H1 (cell line): Measurements from ENCODE around the gene ZSWIM4. TPM values are rescaled to one million over a fixed set of nuclear protein-coding genes. Genes with fewer than 3 reads are reported as not detected.

Experiments used
- ATF2 ChIP-seq: IDR thresholded peaks from 2 replicates; pipeline ENCODE4 v1.6.1; 2012; ENCODE audit warnings: low read length, inconsistent platforms
- CBX8 ChIP-seq: fragments of 300-800, 300-1000 bp; sonication (generic); IDR thresholded peaks from 2 replicates; pipeline ENCODE4 v1.7.1; 2016; ENCODE audit warnings: low read depth, low read length, borderline replicate concordance
- NANOG ChIP-seq: IDR thresholded peaks from 2 replicates; pipeline ENCODE4 v1.6.1; 2011; ENCODE audit warnings: low read length, low read depth, mild to moderate bottlenecking, inconsistent platforms; ENCODE audit not compliant: insufficient read depth, poor library complexity, severe bottlenecking
- POLR2A ChIP-seq, 2 experiments: IDR thresholded peaks; 1 replicate in 1 of 2; 2 replicates in 1 of 2; pipeline ENCODE4 v1.6.1; 2011; ENCODE audit warnings: low read depth in 2 of 2, low read length in 2 of 2, mild to moderate bottlenecking in 2 of 2; ENCODE audit errors: control extremely low read depth in 1 of 2
- POLR2AphosphoS5 ChIP-seq: IDR thresholded peaks from 2 replicates; pipeline ENCODE4 v1.6.1; 2011; ENCODE audit warnings: low read depth, low read length
- RAD21 ChIP-seq, 2 experiments: IDR thresholded peaks in 1 of 2; conservative IDR thresholded peaks in 1 of 2; 2 replicates each; pipeline ENCODE4 v1.6.1; 2011; ENCODE audit warnings: low read depth in 2 of 2, low read length in 2 of 2, improper control_type of control experiment in 1 of 2, inconsistent platforms in 1 of 2, mild to moderate bottlenecking in 1 of 2, moderate library complexity in 1 of 2
- YY1 ChIP-seq: IDR thresholded peaks from 2 replicates; pipeline ENCODE4 v1.6.1; 2011; ENCODE audit warnings: low read depth, mild to moderate bottlenecking, low read length
- polyA plus RNA-seq, 7 experiments: library from polyadenylated mRNA; depleted of rRNA in 3 of 7; stranded (reverse) in 5 of 7; unstranded in 2 of 7; fragments of >200 nt in 5 of 7; fragments of 200-250 nt in 2 of 7; gene quantifications; 1 replicate in 5 of 7; 2 replicates in 1 of 7; 4 replicates in 1 of 7; pipeline versions ENCODE4 v1.2.1 to v1.2.3, GENCODE V29; 2011 to 2013; ENCODE audit warnings: missing spikeins in 2 of 7, mixed read lengths in 2 of 7
- total RNA-seq: library from RNA; stranded (reverse); fragmentation: NEBNext Ultra II Directional; extraction: Animal tissue kit (Norgen Biotek cat#: 25700); gene quantifications from 2 replicates; pipeline ENCODE4 v1.2.1, GENCODE V29; 2021
- TF ChIP-seq, protein P1 (sequence below), 3 experiments: IDR thresholded peaks; 1 replicate in 2 of 3; 2 replicates in 1 of 3; pipeline versions ENCODE4 v1.5.1 to v1.6.1; 2011; ENCODE audit warnings: low read length in 3 of 3, mild to moderate bottlenecking in 3 of 3, inconsistent platforms in 2 of 3, low read depth in 1 of 3, moderate library complexity in 1 of 3; ENCODE audit not compliant: insufficient read depth in 1 of 3; ENCODE audit errors: control extremely low read depth in 1 of 3

Gene ZSWIM4
- total and polyA plus RNA-seq, 2 of the 8 experiments (the other 6 are each of a cell fraction or from before 2014, with no cell fraction given), result 12.2 to 31.1 TPM

DNA sequence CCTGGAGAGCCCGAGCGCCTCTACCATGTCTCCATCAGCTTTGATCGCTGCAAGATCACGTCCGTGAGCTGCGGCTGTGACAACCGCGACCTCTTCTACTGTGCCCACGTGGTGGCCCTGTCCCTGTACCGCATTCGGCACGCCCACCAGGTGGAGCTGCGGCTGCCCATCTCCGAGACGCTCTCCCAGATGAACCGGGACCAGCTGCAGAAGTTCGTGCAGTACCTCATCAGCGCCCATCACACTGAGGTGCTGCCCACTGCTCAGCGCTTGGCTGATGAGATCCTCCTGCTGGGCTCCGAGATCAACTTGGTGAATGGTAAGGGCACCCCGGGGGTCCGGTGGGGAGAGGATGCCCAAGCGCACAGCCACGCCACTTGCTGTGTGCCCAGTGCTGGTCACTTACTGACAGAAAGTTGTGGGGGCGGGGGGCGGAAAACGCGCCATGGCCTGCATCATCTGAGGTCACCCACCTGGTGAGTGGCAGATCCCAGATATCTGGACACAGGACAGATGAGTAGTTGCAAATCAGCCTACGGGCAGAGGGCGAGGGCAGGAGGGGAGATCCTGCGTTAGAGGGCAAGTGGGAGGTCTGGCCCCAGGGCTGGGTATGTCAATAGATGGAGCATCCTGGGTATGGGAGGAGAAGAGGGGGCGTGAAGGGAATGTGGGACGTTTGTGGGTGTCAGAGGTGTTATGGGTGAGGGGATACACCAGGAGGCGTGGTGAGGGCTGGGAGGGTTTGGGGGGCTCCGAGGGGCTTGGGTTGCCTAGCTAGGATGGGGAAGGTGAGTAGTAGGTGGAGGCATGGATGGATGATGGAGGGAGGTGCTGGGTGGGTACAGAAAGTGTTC, 9.8 kb downstream of the ZSWIM4 start (continued):
- TF ChIP-seq CBX8, result no peak
- TF ChIP-seq ATF2, result no peak
- no peak for TF ChIP-seq NANOG
- TF ChIP-seq YY1, result peak; percentile 29; the same call in 1 of the 2 replicates
- TF ChIP-seq POLR2A (IDR thresholded peaks at IDR 0.05; ENCODE audit: control extremely low read depth in 1 of 2, low read depth in 2 of 2, low read length in 2 of 2), result no peak
- TF ChIP-seq, protein P1, sequence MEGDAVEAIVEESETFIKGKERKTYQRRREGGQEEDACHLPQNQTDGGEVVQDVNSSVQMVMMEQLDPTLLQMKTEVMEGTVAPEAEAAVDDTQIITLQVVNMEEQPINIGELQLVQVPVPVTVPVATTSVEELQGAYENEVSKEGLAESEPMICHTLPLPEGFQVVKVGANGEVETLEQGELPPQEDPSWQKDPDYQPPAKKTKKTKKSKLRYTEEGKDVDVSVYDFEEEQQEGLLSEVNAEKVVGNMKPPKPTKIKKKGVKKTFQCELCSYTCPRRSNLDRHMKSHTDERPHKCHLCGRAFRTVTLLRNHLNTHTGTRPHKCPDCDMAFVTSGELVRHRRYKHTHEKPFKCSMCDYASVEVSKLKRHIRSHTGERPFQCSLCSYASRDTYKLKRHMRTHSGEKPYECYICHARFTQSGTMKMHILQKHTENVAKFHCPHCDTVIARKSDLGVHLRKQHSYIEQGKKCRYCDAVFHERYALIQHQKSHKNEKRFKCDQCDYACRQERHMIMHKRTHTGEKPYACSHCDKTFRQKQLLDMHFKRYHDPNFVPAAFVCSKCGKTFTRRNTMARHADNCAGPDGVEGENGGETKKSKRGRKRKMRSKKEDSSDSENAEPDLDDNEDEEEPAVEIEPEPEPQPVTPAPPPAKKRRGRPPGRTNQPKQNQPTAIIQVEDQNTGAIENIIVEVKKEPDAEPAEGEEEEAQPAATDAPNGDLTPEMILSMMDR (IDR thresholded peaks at IDR 0.05; ENCODE audit: control extremely low read depth in 1 of 3, insufficient read depth in 1 of 3, low read depth in 1 of 3, low read length in 3 of 3), result peak; percentile 81 to 92 (median 87)
- peak; percentile 59 to 76 for TF ChIP-seq RAD21 (IDR thresholded peaks at IDR 0.05 in 1 of 2, conservative IDR thresholded peaks at IDR 0.05 in 1 of 2; ENCODE audit: low read depth in 2 of 2, low read length in 2 of 2)
- peak; percentile 16; the same call in 1 of the 2 replicates for TF ChIP-seq POLR2AphosphoS5
